GM21367 (cell line): ENCODE data around the gene PHYH.
"Not testable (repeated sequence)": the region's sequence is repeated elsewhere in the genome, so short reads cannot be mapped to it uniquely, and the experiment has no call there.

Experiments
- ATAC-seq: cut with Tn5 transposase; IDR thresholded peaks from one replicate; pipeline ENCODE4 v1.9.1; 2021; ENCODE audit not compliant: unreplicated experiment

Gene PHYH

DNA sequence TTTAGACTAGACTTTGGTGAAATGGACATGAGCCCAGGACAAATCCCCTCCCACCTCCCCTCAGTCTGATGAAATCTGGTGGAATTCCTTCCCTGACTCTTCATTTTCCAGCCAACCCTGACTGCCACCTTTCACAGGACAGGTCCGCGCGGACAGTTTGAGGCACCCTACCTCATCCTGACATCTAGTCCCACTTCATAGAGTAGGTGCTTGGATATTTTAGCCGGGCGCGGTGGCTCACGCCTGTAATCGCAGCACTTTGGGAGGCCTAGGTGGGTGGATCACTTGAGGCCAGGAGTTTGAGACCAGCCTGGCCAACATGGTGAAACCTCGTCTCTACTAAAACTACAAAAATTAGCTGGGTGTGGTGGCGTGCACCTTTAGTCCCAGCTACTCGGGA lies 23.7 kb downstream of the PHYH start:
- ATAC-seq = not testable (repeated sequence)

DNA sequence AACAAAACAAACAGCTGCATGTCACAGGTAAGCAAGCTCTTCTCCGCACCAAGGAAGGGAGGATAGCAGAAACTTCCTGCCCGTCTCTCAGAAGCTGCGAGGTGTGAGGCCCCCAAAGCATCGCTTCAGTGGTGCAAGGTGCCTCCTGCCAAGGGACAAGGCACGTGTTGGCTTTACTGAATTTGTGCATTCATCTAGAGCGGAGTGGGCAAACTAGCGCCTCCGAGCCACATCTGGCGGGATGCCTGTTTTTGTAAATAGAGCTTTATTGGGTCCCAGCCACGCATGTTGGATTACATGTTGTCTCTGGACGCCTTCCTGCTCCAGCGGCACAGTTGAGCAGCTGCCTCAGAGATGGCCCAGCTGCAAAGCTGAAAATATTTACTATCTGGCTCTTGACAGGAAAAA lies 27.7 kb downstream of the PHYH start:
- ATAC-seq = no peak

DNA sequence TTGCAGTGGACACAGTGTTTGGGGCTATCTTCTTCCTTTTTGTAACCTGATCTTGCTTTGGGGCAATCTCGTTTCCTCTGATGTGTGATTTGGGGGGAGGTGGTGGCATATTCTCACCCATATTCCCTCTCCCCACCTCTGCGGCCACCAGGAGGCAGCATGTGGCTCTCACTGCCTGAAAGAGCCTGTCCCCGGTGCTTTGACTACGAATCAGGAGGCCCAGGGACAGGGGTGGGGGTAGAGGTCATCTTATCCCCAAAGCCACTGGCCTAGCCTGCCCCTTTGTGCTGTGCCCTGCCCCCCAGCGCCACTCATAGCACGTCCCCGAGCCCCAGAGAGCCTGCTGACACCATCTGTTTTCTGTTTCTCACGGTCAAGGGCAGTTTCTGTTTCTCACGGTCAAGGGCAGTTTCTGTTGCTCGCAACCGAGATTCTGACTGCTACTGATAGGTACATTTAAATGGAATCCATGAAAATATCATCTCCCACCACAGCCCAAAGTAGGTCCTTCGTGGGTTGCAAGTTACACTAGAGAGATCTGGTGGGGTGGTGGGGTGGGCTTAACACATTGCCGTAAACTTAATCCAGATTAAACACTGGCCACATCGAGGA lies 28.2 kb downstream of the PHYH start:
- peak; percentile 68 for ATAC-seq

DNA sequence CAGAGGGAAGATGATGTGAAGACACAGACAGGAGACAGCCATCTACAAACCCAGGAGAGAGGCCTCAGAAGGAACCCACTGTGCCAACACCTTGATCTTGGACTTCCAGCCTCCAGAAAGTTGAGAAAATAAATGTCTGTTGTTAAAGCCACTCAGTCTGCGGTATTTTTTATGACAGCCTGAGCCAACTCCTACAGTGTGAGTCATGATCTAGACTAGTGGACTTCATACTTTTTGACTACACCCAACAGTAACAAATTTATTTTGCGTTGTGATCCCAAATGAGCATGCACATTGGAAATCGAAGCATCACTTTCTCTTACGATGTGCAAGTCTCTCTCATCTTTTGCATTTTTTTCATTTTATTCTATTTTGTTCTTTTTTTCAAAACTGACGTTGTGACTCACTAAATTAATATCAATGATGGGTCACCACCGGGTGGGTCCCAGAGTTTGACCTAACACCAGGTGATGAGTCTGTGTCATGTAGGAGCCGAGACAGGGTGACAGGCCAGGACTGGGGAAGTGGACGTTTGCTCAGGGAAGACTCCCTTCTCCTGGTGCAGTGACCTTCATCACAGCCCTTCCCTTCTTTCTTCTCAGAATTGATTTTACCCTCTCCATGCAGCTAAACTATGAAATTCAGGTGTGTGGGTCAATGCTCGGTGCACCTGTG lies 28.9 kb downstream of the PHYH start:
- ATAC-seq = no peak

DNA sequence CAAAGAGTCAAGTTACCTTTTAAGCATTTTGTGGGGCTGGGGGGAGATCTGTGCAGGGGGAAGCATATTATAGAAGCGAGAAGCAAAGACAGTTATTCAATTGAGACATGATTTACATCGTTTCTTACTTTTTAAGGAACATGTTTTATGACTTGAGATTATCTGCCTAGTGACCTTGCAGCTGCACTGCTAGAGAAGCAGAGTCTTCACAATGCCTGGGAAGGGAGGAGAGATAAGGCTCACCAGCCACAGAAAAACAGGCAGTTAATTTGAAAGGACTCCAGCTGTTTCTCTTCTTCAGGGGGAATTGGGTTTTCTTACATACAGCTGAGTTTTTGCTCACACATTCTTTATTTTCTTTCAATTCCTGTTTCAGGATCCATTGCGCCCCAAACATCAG lies 31.0 kb downstream of the PHYH start:
- no peak for ATAC-seq

DNA sequence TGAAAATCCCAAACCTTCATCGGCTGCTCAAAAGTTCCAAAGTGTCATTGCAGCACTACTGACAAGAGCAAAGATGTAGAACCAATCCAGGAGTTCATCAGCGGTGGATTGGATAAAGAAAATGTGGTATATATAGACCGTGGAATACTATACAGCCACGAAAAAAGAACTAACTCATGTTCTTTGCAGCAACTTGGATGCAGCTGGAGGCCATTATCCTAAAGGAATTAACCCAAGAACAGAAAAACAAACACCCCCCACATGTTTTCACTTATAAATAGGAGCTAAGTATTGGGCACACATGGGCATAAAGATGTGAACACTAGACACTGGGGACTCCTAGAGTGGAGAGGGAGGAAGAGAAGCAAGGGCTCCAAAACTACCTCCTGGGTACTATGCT lies 31.6 kb downstream of the PHYH start:
- ATAC-seq = no peak

DNA sequence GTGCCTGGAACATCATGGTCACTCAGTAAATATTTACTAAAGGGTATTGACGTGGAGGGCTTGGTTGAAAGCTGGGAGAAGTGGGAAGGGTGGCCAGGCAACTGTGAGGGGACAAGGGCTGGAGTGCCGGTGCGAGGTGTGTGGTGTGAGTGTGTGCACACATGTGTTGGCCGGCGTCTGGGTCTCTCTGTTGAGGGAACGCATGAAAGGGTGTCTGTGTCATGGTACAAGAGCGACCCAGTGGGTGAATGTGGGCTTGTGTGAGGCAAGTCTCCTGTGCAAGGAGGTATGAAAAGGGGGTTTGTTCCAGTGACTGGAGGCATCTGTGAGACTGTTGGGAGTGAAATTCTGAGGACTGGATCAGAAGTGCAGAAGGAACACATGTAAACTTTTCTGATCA lies 36.3 kb downstream of the PHYH start:
- no peak for ATAC-seq

DNA sequence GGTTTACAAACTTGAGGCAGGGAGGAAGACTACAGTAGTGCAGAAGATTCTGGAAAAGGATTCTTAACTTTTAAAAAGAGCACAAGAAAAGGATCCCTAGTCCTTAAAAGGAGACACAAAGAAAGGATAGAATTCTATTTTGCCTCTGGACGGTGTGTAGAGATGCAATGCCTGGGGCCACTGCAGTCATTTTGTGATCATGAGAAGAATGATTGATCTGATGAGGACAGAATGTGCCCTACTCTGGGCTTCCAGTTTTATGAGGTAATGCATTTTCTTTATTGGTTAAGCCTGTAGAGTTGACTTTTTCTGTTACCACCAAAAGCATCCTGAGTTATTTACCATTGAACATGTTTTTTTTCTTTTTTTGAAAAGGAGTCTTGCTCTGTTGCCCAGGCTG lies 37.4 kb downstream of the PHYH start:
- no peak for ATAC-seq

DNA sequence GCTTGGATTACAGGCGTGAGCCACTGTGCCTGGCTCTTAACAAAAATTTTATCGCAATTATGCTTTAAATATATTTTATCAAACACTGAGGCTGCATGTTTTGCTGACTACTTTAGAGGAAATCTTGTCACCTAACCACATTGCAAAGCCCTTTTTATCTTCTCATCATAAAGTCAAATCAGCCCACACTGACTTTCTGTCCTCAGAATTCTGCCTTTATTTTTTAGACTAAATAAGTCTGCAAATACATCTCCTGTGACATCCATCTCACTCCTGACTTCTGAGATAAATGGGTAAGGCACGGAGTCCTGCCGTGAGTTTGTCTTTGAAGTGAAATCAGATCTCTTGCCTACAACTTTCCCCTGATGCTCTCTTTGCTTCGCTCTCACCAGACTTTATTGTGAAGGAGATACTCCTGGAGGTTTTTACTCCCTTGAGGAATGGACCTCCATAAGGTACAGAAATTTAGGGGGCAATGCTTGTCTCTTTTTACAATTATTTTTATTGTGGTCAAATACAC lies 42.2 kb downstream of the PHYH start:
- no peak for ATAC-seq

DNA sequence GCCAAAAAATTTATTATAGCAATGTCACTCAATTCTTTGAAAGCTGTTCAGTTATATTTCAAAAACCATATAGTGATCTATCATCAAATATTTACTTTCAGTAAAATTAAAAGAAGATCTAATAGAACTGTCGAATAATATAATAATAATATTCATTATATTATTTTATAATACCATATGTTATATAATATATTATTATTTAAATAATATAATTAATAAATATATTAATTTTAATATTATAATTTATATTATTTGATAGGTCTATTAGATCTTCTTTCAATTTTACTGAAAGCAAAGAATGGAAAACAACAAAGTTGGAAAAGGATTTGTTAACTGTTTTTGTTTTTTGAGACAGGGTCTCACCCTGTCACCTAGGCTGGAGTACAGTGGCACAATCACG lies 43.2 kb downstream of the PHYH start:
- no peak for ATAC-seq

DNA sequence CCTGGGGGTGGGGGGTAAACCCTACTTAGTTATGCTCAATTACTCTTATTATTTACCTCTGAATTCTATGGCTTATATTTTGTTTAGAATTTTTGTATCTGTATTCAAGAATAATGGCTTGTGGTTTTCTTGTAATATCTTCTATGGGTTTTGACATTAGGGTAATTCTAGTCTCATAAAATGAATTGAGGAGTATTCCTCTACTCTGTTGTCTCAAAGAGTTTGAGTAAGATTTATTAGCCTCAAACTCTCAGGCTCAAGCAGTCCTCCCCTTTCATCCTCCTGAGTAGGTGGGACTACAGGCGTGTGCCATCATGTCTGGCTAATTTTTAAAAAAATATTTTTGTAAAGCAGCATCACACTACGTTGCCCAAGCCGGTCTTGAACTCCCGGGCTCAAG lies 46.1 kb downstream of the PHYH start:
- no peak for ATAC-seq

DNA sequence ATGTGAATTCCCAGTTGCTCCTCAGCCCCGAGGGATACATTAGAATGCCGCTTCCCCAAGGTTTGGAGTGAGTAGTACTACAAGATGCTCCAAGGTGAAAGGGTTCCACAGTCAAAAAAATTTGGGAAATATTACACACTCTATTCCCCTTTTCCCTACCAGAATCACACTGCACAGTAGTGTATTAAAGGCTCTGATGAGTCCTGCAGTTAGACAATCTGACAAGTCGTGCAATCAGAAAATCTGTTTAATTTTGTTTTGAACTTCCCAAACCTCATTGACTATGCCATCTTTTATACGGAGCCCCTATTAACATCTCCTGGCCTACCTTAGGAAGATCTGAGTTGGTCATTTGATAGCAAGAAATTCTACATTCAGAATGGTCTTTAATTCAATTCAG lies 52.1 kb downstream of the PHYH start:
- no peak for ATAC-seq

DNA sequence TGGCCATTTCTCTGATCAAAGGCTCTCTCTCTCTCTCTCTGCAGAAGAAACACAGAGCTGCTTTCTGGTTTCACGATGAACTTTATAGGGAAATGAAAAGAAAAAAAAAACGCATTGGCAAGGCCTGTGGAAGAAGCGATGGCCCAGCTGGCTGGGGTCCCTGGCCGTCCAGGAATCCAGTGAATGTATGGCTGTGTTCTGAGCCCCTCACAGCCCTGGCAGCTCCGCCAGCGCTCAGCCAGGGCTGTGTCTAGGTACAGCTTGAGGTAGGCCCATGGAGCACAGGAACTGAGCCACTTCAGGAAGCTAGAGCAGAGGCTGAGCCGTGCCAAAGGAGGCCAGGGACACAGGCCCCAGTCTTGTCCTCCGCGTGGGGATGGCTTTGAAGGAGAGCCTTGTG lies 52.6 kb downstream of the PHYH start:
- no peak for ATAC-seq

DNA sequence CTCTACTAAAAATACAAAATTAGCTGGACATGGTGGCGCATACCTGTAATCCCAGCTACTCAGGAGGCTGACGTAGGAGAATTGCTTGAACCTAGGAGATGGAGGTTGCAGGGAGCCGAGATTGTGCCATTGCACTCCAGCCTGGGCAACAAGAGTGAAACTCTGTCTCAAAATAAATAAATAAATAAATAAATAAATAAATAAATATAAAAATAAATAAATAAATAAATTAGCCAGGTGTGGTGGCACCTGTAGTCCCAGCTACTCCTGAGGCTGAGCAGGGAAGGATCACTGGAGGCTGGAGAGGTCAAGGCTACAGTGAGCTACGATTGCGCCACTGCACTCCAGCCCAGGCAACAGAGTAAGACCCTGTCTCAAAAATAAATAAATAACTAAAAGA lies 57.6 kb downstream of the PHYH start:
- ATAC-seq = not testable (repeated sequence)

DNA sequence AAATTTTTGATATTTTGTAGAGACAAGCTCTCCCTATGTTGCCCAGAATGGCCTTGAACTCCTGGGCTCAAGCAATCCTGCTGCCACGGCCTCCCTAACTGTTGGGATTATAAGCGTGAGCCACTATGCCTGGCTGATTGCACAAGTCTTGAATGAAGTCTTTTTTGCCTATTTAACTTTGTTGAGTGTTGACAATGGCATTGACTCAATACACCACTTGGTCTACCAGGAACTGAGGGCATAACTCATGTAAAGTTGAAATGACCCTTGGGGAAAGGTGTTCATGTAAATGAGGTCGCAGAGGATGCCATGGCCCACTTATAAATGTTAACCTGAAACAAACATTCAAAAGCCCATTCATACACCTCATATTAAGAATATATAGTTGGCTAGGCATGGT lies 58.3 kb downstream of the PHYH start:
- ATAC-seq = no peak

DNA sequence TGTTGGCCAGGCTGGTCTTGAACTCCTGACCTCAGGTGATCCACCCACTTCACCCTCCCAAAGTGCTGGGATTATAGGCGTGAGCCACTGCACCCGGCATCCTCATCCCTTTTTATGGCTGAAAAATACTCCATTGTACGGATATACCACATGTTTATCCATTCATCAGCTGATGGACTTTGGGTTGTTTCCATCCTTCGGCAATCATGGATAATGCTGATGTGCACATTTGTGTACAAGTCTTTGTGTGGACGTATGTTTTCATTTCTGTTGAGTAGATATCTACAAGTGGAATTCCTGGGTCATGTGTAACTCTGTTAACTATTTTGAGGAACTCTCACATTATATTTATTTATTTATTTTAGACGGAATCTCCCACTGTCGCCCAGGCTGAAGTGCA lies 59.9 kb downstream of the PHYH start:
- ATAC-seq = no peak

DNA sequence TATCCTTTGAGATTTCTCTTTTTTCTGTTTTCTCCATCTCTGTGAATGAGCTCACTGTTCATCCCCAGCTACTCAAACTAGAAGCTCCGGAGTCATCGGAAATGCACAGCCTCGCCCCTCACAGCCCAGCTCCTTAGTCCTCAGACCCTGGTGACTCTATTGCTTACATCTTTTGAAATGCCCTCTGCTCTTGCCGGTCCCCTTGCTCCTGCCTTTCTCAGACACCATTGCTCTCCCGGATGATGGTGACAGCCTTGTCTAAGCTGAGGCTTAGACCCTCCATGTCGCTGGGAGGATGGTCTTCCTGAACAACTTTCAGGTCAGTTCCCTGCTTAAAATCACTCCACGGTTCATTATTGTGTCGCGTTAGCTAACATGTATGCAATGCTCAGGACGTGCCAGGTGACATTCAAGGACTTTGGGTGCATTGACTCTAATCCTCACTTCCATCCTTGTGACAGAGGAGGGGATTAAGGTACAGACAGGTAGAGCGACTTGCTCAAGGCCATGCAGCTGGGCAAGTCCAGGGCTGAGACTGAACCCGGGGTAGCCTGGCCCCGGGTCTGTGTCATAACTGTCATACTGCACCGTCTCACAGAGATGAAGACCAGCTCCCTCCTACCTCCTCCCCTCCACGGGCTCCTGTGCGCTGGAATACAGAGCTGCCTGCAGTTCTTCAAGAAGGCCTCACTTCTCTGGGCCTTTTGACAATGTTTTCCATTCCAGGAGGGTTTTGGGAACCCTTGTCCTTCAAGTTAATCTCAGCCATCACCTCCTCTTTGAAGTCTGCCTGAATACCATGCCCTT lies 61.4 kb downstream of the PHYH start:
- no peak for ATAC-seq

DNA sequence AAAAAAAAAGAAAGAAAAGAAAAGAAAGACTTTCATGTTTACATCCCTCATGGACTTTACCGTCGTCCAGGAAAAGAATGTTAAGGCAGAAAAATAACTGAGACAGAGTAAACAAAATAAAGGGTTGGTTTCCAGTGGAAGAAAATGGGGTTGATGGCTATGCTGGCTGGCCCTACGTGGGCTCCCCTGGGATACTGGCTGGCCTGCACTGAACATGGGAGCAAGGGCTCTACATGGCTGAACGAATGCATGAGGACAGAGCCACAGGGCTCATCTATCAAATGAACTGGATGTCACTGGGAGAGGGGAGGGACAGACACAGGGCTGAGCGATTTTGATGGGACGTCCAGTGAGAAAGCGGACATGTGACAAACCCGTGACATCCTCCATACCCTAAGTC lies 63.2 kb downstream of the PHYH start:
- ATAC-seq = no peak

DNA sequence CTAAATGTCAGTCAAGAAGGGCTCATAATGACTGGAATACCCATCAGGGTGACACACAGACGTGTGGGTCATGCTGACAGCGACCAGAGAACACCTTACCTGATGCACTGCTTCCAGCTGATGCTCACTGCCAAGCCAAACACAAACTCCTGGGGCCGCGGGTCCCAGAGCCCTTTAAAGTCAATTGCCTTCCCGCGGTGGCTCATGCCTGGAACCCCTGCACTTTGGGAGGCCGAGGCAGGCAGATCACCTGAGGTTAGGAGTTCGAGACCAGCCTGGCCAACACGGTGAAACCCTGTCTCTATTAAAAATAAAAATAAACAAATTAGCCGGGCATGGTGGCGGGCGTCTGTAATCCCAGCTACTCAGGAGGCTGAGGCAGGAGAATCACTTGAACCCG lies 65.1 kb downstream of the PHYH start:
- not testable (repeated sequence) for ATAC-seq

DNA sequence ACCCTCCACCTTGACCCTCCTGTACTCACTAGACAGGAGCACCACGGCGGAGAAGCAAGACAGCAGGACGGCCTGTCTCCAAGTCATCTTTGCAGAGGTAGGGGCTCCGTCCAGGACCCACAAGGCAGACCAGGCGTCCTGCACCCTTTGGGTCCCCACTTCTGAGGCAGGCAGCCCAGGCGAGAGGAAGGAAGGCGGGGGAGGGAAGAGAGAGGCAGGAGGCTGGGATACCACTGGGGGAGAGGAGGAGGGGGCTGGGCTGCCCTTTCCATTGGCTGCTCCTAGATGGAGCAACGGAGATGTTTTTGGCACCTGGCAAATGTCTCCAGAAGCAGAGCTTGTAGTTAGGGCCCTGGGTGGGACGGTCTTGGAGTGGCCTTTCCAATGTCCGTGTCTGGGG lies 65.7 kb downstream of the PHYH start, which contains the start of gene UCMA:
UCMA (minus strand) TSS at position 203 of the 400 bp plus-strand sequence; CDS start at position 87, 116 bp downstream.
- no peak for ATAC-seq

DNA sequence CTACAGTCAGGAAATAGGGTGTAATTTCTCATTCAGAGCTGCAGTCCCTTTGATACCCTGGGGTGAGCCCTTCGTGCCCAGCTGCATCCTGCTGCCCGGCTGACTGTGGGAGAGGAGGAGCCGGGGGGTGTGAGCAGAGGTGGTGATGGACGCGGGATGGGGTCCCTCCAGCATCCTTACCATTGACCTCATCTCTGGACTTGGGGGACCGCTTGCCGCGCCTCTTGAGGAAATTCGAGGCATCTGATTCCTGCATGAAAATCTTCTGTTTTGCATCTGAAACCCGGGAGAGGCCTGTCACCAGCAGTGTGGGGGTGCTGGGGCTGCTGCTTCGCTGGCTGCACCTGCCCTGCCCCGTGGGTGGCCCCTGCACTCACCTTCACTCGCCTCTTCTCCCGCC lies 66.5 kb downstream of the PHYH start:
- no peak for ATAC-seq

DNA sequence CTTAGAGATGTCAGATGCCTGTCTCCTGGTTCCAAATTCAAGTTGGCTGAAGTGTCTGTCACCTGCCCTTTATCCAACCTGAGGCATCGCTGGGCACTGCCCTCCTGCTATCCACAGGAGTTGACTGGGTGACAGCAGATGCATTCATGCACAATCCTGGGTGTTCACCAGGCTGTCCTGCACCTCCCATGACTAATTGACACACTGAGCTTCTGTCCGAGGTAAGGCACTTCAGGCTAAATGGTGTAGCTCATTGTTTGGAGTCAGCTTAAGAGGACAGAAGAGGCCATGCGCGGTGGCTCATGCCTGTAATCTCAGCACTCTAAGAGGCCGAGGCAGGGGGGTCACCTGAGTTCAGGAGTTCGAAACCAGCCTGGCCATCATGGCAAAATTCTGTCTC lies 68.1 kb downstream of the PHYH start:
- no peak for ATAC-seq
